ENCODE measurements around the gene KCNK1. TPM values are rescaled to one million over a fixed set of nuclear protein-coding genes. Genes with fewer than 3 reads are reported as not detected.

KCNK1 gene
- total RNA-seq, 1 experiment from 2014 or later: 31.1 TPM

- ChIA-PET POLR2A (ENCODE audit: unreplicated experiment) (no interaction called here), CTCF (no interaction called here)
- Histone ChIP-seq H3K27ac (ENCODE audit: low read length) (no peak overlapping the region), H3K4me1 (ENCODE audit: insufficient read depth, low read length) (peaks cover 12% of the 10 kb centered on the region; the same call in 1 of the 2 replicates), H2AFZ (ENCODE audit: low read length) (no peak overlapping the region), H3K4me3 (ENCODE audit: low read length) (no peak overlapping the region), H3F3A (ENCODE audit: low read length, unreplicated experiment) (no peaks in the 10 kb centered on the region), H3K9me2 (replicated peaks; ENCODE audit: low read length) (no peaks in the 10 kb centered on the region), H4K20me1 (ENCODE audit: low read length) (peaks cover 24% of the 10 kb centered on the region; the same call in 1 of the 2 replicates), H3K9me3 (ENCODE audit: low read length) (no peaks in the 10 kb centered on the region), H3K79me2 (ENCODE audit: low read length) (peaks cover 93% of the 10 kb centered on the region), H3K27me3 (ENCODE audit: low read length) (no peaks in the 10 kb centered on the region), H3K9ac (ENCODE audit: low read length) (no peak overlapping the region), H3K36me3 (ENCODE audit: low read depth, low read length) (peaks cover 14% of the 10 kb centered on the region; the same call in 1 of the 2 replicates), H3K4me2 (ENCODE audit: low read length) (no peak overlapping the region)
- intact Hi-C loops (cut with micrococcal nuclease): no loop called here
- no TSS peak for BruUV-seq (replicated peaks)
- no peak for DNase-seq
- no peak for ATAC-seq
- TF ChIP-seq CTCF (conservative IDR thresholded peaks at IDR 0.05; ENCODE audit: low read depth, low read length): no peak
- TF ChIP-seq EZH2 (IDR thresholded peaks at IDR 0.05; ENCODE audit: low read length, unreplicated experiment): no peak
- no peak for TF ChIP-seq EZH2phosphoT487 (IDR thresholded peaks at IDR 0.05; ENCODE audit: borderline replicate concordance, low read length)
Measured at GRCh38 chr1:233625087-233625486, 11.2 kb downstream of the KCNK1 start.

GRCh38 chr1:233625510-233625981, 11.6 kb downstream of the KCNK1 start:
- Histone ChIP-seq H3K27ac (ENCODE audit: low read length) (no peak overlapping the region), H3K27me3 (ENCODE audit: low read length) (no peaks in the 10 kb centered on the region), H3K9me2 (replicated peaks; ENCODE audit: low read length) (no peaks in the 10 kb centered on the region), H4K20me1 (ENCODE audit: low read length) (peaks cover 24% of the 10 kb centered on the region; the same call in 1 of the 2 replicates), H3K79me2 (ENCODE audit: low read length) (peaks cover 88% of the 10 kb centered on the region), H3K9me3 (ENCODE audit: low read length) (no peaks in the 10 kb centered on the region), H3F3A (ENCODE audit: low read length, unreplicated experiment) (no peaks in the 10 kb centered on the region), H3K4me3 (ENCODE audit: low read length) (no peak overlapping the region), H3K9ac (ENCODE audit: low read length) (no peak overlapping the region), H3K4me1 (ENCODE audit: insufficient read depth, low read length) (peaks cover 12% of the 10 kb centered on the region; the same call in 1 of the 2 replicates), H3K36me3 (ENCODE audit: low read depth, low read length) (peaks cover 17% of the 10 kb centered on the region; the same call in 1 of the 2 replicates), H2AFZ (ENCODE audit: low read length) (no peak overlapping the region), H3K4me2 (ENCODE audit: low read length) (no peak overlapping the region)
- no peak for DNase-seq
- TF ChIP-seq EZH2 (IDR thresholded peaks at IDR 0.05; ENCODE audit: low read length, unreplicated experiment): no peak
- no peak for TF ChIP-seq CTCF (conservative IDR thresholded peaks at IDR 0.05; ENCODE audit: low read depth, low read length)
- no peak for TF ChIP-seq EZH2phosphoT487 (IDR thresholded peaks at IDR 0.05; ENCODE audit: borderline replicate concordance, low read length)
- intact Hi-C loops (cut with micrococcal nuclease): no loop called here
- no peak for ATAC-seq
- ChIA-PET CTCF (no interaction called here), POLR2A (ENCODE audit: unreplicated experiment) (no interaction called here)
- BruUV-seq (replicated peaks): no TSS peak

- H2AFZ ChIP-seq (ENCODE audit: low read length): no peak overlapping the region
- no peaks in the 10 kb centered on the region for H3K27me3 ChIP-seq (ENCODE audit: low read length)
- peaks cover 16% of the 10 kb centered on the region; the same call in 1 of the 2 replicates for H4K20me1 ChIP-seq (ENCODE audit: low read length)
- H3K27ac ChIP-seq (ENCODE audit: low read length): no peak overlapping the region
- no peak overlapping the region for H3K4me2 ChIP-seq (ENCODE audit: low read length)
- DNase-seq (peak; percentile 23), ATAC-seq (no peak)
- POLR2A ChIA-PET (ENCODE audit: unreplicated experiment): no interaction called here
- no TSS peak for BruUV-seq (replicated peaks)
- peaks cover 12% of the 10 kb centered on the region; the same call in 1 of the 2 replicates for H3K4me1 ChIP-seq (ENCODE audit: insufficient read depth, low read length)
- CTCF ChIA-PET: no interaction called here
- H3F3A ChIP-seq (ENCODE audit: low read length, unreplicated experiment): no peaks in the 10 kb centered on the region
- H3K9ac ChIP-seq (ENCODE audit: low read length): no peak overlapping the region
- H3K9me2 ChIP-seq (replicated peaks; ENCODE audit: low read length): no peaks in the 10 kb centered on the region
- no peaks in the 10 kb centered on the region for H3K9me3 ChIP-seq (ENCODE audit: low read length)
- peaks cover 89% of the 10 kb centered on the region for H3K79me2 ChIP-seq (ENCODE audit: low read length)
- H3K4me3 ChIP-seq (ENCODE audit: low read length): no peak overlapping the region
- TF ChIP-seq EZH2 (IDR thresholded peaks at IDR 0.05; ENCODE audit: low read length, unreplicated experiment) (no peak), CTCF (conservative IDR thresholded peaks at IDR 0.05; ENCODE audit: low read depth, low read length) (no peak), EZH2phosphoT487 (IDR thresholded peaks at IDR 0.05; ENCODE audit: borderline replicate concordance, low read length) (no peak)
- intact Hi-C loops (cut with micrococcal nuclease): no loop called here
- peaks cover 30% of the 10 kb centered on the region for H3K36me3 ChIP-seq (ENCODE audit: low read depth, low read length)
Measured at GRCh38 chr1:233627376-233627775, 13.5 kb downstream of the KCNK1 start.

All from PC-3 (cell line).